HEK293 (cell line): ENCODE measurements around the gene RARS1.

Experiments used
- TCF7L2 ChIP-seq: IDR thresholded peaks from 2 replicates; pipeline ENCODE4 v1.6.1; 2011; ENCODE audit warnings: low read depth, mild to moderate bottlenecking, inconsistent platforms, low read length, moderate library complexity, borderline replicate concordance
- ZEB2 ChIP-seq: fragments of 450-650 bp; formaldehyde crosslinking; IDR thresholded peaks from 2 replicates; pipeline ENCODE4 v1.5.1; 2016; ENCODE audit warnings: missing biosample characterization, missing genetic modification characterization
- ZNF274 ChIP-seq, 2 experiments: fragments of 200-500 bp in 1 of 2; fragments of 450-650 bp in 1 of 2; sonication (Bioruptor generic) in 1 of 2; formaldehyde crosslinking in 1 of 2; IDR thresholded peaks; 2 replicates each; pipeline versions ENCODE4 v1.5.1 to v1.6.1; 2014 to 2016; ENCODE audit warnings: borderline replicate concordance in 1 of 2, inconsistent platforms in 1 of 2, low read length in 1 of 2, missing biosample characterization in 1 of 2, missing genetic modification characterization in 1 of 2
- ZNF48 ChIP-seq: fragments of 450-650 bp; formaldehyde crosslinking; IDR thresholded peaks from 2 replicates; pipeline ENCODE4 v1.5.1; 2016; ENCODE audit warnings: missing biosample characterization, missing genetic modification characterization
- ZNF530 ChIP-seq: fragments of 450-650 bp; formaldehyde crosslinking; IDR thresholded peaks from 2 replicates; pipeline ENCODE4 v1.5.1; 2016; ENCODE audit warnings: low read depth, missing biosample characterization, missing genetic modification characterization
- ZNF561 ChIP-seq: fragments of 450-650 bp; IDR thresholded peaks from 2 replicates; pipeline ENCODE4 v1.5.1; 2018; ENCODE audit warnings: missing biosample characterization, missing genetic modification characterization, borderline replicate concordance
- ZNF600 ChIP-seq: fragments of 450-650 bp; formaldehyde crosslinking; IDR thresholded peaks from 2 replicates; pipeline ENCODE4 v1.5.1; 2016; ENCODE audit warnings: missing biosample characterization, missing genetic modification characterization
- ZNF658 ChIP-seq: fragments of 450-650 bp; formaldehyde crosslinking; IDR thresholded peaks from 2 replicates; pipeline ENCODE4; 2016; ENCODE audit warnings: missing biosample characterization, missing genetic modification characterization
- ZNF777 ChIP-seq: fragments of 450-650 bp; formaldehyde crosslinking; IDR thresholded peaks from 2 replicates; pipeline ENCODE4 v1.5.1; 2017; ENCODE audit warnings: missing biosample characterization, missing genetic modification characterization, borderline replicate concordance
- TF ChIP-seq, protein P1 (sequence below): fragments of 450-650 bp; formaldehyde crosslinking; IDR thresholded peaks from 2 replicates; pipeline ENCODE4 v1.5.1; 2016; ENCODE audit warnings: missing biosample characterization, missing genetic modification characterization
- TF ChIP-seq, protein P2 (sequence below): fragments of 450-650 bp; formaldehyde crosslinking; IDR thresholded peaks from 2 replicates; pipeline ENCODE4 v1.5.0; 2017; ENCODE audit warnings: missing biosample characterization, missing genetic modification characterization, borderline replicate concordance
- TF ChIP-seq, protein P3 (sequence below): fragments of 450-650 bp; formaldehyde crosslinking; IDR thresholded peaks from 2 replicates; pipeline ENCODE4 v1.5.1; 2016; ENCODE audit warnings: missing biosample characterization, missing genetic modification characterization
- TF ChIP-seq, protein P4 (sequence below): fragments of 450-650 bp; formaldehyde crosslinking; IDR thresholded peaks from 2 replicates; pipeline ENCODE4 v1.5.1; 2016; ENCODE audit warnings: missing biosample characterization, missing genetic modification characterization
- TF ChIP-seq, protein P5 (sequence below): fragments of 450-650 bp; formaldehyde crosslinking; optimal IDR thresholded peaks from 2 replicates; pipeline ENCODE3; 2016; ENCODE audit warnings: missing biosample characterization, mild to moderate bottlenecking, missing genetic modification characterization

DNA sequence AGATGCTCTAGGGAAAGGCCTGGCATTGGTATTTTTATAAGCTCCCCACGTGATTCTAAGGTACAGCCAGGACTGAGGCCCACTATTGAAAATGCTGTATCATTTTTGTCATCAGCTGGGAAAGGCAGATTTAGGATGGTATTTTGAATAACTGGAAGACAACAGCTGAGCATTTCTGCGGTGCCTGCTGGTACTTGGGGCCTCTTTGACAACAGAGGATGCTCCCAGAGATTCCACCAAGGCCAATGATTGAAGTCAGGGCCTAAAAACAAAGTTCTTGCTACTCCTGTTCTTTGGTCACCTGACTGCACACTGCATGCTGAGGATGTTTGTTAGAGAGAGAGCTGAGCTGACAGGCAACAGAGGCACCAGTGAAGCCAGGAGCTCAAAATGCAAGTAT is 50.9 kb downstream of the RARS1 start:
- TF ChIP-seq, protein P1, sequence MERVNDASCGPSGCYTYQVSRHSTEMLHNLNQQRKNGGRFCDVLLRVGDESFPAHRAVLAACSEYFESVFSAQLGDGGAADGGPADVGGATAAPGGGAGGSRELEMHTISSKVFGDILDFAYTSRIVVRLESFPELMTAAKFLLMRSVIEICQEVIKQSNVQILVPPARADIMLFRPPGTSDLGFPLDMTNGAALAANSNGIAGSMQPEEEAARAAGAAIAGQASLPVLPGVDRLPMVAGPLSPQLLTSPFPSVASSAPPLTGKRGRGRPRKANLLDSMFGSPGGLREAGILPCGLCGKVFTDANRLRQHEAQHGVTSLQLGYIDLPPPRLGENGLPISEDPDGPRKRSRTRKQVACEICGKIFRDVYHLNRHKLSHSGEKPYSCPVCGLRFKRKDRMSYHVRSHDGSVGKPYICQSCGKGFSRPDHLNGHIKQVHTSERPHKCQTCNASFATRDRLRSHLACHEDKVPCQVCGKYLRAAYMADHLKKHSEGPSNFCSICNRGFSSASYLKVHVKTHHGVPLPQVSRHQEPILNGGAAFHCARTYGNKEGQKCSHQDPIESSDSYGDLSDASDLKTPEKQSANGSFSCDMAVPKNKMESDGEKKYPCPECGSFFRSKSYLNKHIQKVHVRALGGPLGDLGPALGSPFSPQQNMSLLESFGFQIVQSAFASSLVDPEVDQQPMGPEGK (tag by site-specific recombination): no peak
- TF ChIP-seq ZNF658 (tag by site-specific recombination) (no peak), ZNF777 (tag by site-specific recombination) (no peak), ZNF48 (no peak), ZNF274 (IDR thresholded peaks at IDR 0.05; ENCODE audit: low read length) (no peak), ZNF274 (tag by site-specific recombination; IDR thresholded peaks at IDR 0.05; ENCODE audit: borderline replicate concordance) (no peak), TCF7L2 (no peak), ZNF530 (tag by site-specific recombination) (no peak), ZNF561 (tag by site-specific recombination) (no peak), ZEB2 (tag by site-specific recombination) (no peak), ZNF600 (no peak)
- TF ChIP-seq, protein P2, sequence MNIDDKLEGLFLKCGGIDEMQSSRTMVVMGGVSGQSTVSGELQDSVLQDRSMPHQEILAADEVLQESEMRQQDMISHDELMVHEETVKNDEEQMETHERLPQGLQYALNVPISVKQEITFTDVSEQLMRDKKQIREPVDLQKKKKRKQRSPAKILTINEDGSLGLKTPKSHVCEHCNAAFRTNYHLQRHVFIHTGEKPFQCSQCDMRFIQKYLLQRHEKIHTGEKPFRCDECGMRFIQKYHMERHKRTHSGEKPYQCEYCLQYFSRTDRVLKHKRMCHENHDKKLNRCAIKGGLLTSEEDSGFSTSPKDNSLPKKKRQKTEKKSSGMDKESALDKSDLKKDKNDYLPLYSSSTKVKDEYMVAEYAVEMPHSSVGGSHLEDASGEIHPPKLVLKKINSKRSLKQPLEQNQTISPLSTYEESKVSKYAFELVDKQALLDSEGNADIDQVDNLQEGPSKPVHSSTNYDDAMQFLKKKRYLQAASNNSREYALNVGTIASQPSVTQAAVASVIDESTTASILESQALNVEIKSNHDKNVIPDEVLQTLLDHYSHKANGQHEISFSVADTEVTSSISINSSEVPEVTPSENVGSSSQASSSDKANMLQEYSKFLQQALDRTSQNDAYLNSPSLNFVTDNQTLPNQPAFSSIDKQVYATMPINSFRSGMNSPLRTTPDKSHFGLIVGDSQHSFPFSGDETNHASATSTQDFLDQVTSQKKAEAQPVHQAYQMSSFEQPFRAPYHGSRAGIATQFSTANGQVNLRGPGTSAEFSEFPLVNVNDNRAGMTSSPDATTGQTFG (tag by site-specific recombination): no peak
- TF ChIP-seq, protein P3, sequence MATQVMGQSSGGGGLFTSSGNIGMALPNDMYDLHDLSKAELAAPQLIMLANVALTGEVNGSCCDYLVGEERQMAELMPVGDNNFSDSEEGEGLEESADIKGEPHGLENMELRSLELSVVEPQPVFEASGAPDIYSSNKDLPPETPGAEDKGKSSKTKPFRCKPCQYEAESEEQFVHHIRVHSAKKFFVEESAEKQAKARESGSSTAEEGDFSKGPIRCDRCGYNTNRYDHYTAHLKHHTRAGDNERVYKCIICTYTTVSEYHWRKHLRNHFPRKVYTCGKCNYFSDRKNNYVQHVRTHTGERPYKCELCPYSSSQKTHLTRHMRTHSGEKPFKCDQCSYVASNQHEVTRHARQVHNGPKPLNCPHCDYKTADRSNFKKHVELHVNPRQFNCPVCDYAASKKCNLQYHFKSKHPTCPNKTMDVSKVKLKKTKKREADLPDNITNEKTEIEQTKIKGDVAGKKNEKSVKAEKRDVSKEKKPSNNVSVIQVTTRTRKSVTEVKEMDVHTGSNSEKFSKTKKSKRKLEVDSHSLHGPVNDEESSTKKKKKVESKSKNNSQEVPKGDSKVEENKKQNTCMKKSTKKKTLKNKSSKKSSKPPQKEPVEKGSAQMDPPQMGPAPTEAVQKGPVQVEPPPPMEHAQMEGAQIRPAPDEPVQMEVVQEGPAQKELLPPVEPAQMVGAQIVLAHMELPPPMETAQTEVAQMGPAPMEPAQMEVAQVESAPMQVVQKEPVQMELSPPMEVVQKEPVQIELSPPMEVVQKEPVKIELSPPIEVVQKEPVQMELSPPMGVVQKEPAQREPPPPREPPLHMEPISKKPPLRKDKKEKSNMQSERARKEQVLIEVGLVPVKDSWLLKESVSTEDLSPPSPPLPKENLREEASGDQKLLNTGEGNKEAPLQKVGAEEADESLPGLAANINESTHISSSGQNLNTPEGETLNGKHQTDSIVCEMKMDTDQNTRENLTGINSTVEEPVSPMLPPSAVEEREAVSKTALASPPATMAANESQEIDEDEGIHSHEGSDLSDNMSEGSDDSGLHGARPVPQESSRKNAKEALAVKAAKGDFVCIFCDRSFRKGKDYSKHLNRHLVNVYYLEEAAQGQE (tag by site-specific recombination): no peak
- TF ChIP-seq, protein P4, sequence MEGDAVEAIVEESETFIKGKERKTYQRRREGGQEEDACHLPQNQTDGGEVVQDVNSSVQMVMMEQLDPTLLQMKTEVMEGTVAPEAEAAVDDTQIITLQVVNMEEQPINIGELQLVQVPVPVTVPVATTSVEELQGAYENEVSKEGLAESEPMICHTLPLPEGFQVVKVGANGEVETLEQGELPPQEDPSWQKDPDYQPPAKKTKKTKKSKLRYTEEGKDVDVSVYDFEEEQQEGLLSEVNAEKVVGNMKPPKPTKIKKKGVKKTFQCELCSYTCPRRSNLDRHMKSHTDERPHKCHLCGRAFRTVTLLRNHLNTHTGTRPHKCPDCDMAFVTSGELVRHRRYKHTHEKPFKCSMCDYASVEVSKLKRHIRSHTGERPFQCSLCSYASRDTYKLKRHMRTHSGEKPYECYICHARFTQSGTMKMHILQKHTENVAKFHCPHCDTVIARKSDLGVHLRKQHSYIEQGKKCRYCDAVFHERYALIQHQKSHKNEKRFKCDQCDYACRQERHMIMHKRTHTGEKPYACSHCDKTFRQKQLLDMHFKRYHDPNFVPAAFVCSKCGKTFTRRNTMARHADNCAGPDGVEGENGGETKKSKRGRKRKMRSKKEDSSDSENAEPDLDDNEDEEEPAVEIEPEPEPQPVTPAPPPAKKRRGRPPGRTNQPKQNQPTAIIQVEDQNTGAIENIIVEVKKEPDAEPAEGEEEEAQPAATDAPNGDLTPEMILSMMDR: no peak
- TF ChIP-seq, protein P5, sequence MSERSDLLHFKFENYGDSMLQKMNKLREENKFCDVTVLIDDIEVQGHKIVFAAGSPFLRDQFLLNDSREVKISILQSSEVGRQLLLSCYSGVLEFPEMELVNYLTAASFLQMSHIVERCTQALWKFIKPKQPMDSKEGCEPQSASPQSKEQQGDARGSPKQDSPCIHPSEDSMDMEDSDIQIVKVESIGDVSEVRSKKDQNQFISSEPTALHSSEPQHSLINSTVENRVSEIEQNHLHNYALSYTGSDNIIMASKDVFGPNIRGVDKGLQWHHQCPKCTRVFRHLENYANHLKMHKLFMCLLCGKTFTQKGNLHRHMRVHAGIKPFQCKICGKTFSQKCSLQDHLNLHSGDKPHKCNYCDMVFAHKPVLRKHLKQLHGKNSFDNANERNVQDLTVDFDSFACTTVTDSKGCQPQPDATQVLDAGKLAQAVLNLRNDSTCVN (tag by site-specific recombination): no peak
